Loucy (cell line): ENCODE data around the gene RAB8A.

Source experiments
- EZH2phosphoT487 ChIP-seq: fragments of 200-600 bp; IDR thresholded peaks from 2 replicates; pipeline ENCODE4 v1.6.1; 2018; ENCODE audit warnings: antibody characterized with exemption, mild to moderate bottlenecking, moderate library complexity, borderline replicate concordance
- TF ChIP-seq, protein P1 (sequence below): fragments of 200-600 bp; sonication (generic); conservative IDR thresholded peaks from 2 replicates; pipeline ENCODE4 v1.5.1; 2014; ENCODE audit warnings: mild to moderate bottlenecking, antibody characterized with exemption, low read length

DNA sequence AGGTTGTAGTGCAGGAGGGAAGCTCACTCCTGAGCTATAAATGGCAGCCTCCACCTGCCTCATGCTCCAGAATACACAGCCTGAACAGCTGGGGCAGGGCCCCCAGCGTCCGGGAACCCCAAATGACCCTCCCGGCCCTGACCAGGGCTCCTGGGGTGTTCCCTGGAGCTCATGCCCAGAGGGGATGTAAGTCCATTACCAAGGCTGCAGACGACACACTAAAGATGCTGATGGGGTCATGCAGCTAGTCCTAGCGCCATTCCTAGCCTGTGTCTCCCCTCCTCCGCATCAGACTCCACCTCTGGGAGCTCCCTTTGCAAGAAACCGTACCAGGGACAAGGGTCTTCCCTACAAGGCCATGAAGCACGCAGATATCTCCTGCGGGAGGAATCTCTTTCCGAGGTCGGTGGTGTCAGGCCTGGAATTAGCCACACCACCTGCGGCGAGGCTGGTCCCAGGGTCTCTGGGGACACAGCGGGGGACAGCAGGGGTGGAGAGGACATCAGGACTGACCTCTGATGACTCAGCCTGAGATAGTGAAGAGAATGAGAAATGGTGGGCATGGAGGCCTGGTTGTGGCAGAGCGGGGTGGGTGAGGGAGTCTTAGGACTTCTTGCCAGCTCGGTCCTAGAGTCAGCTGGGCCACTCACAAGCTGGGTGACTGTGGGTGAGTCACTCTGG, 47.3 kb upstream of the RAB8A start:
- TF ChIP-seq, protein P1, sequence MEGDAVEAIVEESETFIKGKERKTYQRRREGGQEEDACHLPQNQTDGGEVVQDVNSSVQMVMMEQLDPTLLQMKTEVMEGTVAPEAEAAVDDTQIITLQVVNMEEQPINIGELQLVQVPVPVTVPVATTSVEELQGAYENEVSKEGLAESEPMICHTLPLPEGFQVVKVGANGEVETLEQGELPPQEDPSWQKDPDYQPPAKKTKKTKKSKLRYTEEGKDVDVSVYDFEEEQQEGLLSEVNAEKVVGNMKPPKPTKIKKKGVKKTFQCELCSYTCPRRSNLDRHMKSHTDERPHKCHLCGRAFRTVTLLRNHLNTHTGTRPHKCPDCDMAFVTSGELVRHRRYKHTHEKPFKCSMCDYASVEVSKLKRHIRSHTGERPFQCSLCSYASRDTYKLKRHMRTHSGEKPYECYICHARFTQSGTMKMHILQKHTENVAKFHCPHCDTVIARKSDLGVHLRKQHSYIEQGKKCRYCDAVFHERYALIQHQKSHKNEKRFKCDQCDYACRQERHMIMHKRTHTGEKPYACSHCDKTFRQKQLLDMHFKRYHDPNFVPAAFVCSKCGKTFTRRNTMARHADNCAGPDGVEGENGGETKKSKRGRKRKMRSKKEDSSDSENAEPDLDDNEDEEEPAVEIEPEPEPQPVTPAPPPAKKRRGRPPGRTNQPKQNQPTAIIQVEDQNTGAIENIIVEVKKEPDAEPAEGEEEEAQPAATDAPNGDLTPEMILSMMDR, result no peak
- TF ChIP-seq EZH2phosphoT487, result no peak
